SKM-1 (cell line): ENCODE data around the gene SLC39A13.

Source experiments
- DNase-seq: peaks from one replicate; lab custom pipeline; 2025; ENCODE audit not compliant: unreplicated experiment; lab: John Stamatoyannopoulos, UW

Gene SLC39A13

DNA sequence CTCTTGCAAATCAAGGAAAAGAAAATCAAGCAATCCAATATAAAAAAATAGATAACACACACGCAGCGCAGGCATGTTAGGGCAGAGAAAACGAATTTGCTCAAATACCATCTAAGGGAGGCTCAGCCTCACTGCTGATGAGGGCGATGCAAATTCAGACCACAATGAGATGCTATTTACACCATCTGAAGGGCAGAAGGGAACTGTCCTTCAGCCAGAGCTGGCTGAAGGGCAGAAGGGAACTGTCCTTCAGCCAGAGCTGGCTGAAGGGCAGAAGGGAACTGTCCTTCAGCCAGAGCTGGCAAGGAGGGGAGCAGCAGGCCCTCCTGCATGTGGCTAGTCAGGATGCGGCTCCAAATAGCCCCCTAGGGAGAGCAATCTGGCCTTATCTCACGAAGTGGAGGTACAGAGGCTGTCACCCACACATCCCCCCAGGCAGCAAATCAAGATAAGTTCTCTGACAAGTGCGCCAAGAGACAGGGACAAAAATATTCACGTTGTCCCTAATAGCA is 7.6 kb upstream of the SLC39A13 start:
- no peak for DNase-seq

- DNase-seq, result no peak
Measured at GRCh38 chr11:47403135-47403534, 5.3 kb upstream of the SLC39A13 start.

GRCh38 chr11:47403571-47403970 is 4.8 kb upstream of the SLC39A13 start:
- DNase-seq, result no peak

DNA sequence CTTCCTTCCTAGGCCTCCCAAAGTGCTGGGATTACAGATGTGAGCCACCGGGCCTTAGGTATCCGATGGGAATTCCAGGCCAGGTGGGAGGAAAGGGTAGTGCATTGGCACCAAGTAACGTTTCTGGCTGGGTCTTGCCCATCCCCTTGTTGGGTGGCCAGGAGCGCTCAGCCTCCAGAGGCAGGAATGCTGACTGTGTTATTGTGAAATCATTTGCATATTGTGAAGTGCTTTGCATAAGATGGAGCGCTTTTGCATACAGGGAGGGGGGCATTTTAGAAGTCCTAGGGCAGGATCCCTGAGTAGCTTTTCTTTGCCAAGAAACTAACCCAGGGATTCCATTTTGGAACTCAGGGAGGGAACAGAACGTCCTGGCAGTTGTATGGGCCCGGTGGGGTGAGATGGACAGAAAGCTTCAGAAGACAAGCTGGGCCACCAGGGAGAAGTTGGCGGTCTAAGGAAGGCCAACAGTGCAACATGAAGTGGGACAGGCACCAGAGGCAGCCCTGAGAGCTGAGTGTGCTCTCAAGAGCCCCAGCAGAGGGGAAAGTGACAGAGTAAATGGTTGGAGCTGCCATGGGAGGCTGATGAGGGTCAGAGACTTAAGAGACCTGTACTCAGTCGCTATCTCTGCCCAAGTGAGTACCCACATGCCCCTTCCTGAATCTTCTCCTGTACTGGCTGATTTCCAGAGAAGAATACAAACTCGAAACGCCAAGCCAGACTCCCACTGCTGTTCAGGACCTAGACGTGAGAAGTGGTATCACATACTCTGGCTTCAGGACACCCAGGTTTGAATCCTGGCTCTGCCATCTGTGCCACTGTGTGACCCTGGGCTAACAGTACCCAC is 1.3 kb upstream of the SLC39A13 start:
- no peak for DNase-seq

DNA sequence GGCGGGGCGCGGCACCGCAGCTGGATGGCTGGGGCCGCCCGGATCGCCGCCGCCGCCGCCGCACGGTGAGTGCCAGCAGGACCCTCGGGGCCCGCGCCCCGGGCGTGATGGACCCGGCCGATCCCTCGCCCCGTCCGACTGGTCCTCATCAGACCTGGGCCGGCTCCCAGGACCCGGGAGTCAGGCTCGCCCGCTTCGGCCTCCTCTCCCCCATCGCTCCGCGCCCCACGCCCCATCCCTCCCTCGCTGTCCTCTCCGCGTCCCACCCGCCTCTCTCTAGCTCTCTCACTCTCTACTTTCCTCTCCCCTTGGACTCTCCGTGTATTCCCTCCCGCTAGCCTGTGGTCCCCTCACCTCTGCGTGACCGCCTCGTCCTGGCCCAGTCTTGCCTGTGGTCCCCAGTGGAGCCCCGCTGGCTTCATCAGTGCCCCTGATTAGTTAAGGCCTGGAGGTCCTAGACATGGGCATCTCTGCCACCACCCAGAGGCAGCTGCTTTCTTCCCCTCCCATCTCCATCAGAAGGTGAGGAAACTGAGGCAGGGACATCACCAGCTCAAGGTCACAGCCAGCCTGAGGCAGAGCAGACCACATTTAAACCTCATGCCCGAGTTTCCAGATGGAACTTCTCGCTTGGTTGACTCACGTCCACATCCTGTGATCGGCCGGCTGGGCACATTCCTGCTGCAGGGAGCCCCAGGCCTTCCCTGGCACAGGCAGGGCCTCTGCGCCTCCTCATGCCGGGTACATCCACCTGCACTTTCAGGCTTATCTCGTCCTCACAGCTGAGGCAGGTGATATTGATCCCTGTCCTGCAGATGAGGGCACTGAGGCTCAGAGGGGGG is 429 bp downstream of the SLC39A13 start:
- no peak for DNase-seq

GRCh38 chr11:47409440-47410369 is 1.3 kb downstream of the SLC39A13 start:
- DNase-seq, result no peak

DNA sequence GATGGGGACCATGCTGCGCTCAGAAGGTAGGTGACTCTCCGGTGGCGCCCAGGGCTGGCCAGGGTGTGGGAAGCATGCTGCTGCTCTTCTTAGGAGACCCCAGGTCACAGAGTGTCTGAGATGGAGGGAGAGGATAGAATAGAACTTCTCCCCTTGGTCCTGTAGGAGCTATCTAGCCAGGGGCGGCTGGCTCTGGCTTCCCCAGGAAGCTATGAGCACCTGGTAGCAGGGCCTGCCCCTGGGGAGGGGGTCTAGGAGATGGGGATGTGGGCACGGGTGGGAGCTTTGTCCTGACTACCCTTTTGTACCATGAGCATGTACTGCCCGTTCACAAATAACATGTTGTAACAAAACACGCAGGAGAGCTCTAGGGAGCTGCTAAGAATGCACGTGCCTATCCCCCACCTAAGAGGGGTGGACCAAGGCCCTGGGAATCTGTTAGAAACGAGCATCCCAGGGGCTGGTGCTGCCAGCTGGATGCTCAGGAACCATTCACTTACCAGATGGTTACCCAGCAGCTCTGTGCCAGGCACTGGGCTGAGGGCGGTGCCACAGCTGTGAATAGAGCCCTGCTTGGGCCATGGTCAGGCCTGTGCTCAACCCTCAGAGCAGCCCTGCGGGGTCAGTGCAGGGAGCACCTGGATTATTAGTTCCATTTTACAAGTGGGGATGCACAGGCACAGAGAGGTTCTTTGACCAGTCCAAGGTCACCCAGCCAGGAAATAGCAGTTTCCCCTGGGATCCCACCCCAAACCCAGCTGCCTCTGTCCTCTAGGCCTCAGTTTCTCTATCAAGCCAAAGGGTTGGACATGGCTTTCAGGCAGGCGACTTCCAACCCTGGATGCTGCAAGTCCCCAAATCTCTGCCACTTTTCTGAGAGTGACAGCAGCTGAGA is 2.2 kb downstream of the SLC39A13 start:
- no peak for DNase-seq

- peak; percentile 32 for DNase-seq
Measured at GRCh38 chr11:47411884-47412746, 3.7 kb downstream of the SLC39A13 start.

GRCh38 chr11:47413351-47413750 is 5.0 kb downstream of the SLC39A13 start:
- DNase-seq, result no peak

DNA sequence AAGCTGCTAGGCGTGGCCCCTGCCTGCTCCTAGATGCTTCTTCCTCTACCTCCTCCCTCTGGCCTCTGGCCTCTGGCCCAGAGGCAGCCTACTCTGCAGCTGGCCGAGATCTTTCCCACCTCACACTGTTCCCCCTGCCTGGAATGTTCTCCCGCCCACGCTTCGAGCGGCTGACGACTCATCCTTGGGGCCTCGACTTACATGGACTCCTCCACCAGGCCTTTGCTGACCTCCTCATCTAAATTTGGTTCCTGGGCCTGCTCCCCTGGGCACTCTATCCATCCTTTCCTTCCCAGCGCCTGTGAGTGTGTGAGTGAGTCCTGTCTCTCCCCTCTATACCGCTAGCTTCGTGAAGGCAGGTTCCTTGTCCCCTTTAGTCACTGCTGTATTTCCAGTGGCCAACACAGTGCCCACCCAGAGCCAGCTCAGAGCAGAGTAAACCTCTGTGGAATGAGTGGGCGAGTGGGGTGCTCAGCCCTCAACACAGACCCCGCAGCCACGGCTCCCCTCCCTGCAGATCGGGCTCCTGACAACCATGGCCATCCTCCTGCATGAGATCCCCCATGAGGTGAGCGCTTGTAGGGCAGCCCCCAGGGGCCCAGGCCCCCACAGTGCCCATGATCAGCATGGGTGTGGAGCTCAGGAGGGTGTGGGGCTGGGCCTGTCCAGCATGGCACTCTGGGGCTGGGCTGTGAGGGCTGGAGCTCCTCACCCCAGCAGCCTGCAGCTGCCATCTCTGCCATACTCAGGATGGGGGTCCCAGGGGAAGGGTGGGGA is 5.7 kb downstream of the SLC39A13 start:
- no peak for DNase-seq

DNA sequence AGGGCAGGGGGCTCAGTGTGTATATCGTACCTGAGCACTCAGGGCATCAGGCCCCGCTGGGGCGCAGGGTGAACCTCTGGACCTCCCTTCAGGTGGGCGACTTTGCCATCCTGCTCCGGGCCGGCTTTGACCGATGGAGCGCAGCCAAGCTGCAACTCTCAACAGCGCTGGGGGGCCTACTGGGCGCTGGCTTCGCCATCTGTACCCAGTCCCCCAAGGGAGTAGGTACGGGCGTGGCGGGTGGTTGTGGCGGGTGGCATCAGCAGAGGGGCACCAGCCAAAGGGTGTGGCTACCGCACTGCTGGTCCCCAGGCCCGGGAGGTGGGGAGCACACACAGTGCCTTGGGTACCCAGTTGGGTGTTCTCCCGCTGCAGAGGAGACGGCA is 6.3 kb downstream of the SLC39A13 start:
- no peak for DNase-seq

DNA sequence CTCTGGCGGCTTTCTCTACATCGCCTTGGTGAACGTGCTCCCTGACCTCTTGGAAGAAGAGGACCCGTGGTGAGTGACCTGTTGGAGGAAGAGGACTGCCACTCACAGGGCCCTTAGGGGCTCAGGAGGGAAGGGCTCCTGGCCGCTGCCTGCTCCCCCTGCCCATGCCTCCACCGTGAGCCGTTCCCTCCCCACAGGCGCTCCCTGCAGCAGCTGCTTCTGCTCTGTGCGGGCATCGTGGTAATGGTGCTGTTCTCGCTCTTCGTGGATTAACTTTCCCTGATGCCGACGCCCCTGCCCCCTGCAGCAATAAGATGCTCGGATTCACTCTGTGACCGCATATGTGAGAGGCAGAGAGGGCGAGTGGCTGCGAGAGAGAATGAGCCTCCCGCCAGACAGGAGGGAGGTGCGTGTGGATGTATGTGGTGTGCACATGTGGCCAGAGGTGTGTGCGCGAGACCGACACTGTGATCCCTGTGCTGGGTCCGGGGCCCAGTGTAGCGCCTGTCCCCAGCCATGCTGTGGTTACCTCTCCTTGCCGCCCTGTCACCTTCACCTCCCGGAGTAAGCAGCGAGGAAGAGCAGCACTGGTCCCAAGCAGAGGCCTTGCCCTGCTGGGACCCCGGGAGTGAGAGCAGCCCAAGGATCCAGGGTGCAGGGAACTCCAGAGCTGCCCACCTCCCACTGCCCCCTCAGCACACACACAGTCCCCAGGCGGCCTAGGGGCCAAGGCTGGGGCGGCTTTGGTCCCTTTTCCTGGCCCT is 6.9 kb downstream of the SLC39A13 start:
- DNase-seq, result no peak

- DNase-seq, result no peak
Measured at GRCh38 chr11:47415949-47416472, 7.6 kb downstream of the SLC39A13 start.

DNA sequence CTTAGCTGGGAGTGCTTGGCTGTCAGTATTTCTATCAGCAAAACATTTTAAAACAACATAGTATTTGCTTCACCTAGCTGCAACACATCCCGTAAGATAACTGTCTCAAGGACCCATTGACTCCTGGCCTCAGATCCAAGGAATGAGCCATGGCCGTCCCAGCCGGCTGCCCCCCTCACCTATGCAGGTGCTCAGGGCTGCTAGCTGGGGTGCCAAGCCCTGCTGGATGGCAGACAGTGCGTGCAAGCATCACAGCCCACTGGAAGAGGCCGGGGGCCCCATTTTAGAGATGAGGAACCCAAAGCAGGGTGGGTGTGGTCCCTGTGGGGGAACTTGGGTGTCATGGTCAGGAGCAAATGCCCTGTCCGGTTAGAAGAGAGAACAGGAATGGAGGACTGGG is 9.3 kb downstream of the SLC39A13 start:
- DNase-seq, result no peak

DNA sequence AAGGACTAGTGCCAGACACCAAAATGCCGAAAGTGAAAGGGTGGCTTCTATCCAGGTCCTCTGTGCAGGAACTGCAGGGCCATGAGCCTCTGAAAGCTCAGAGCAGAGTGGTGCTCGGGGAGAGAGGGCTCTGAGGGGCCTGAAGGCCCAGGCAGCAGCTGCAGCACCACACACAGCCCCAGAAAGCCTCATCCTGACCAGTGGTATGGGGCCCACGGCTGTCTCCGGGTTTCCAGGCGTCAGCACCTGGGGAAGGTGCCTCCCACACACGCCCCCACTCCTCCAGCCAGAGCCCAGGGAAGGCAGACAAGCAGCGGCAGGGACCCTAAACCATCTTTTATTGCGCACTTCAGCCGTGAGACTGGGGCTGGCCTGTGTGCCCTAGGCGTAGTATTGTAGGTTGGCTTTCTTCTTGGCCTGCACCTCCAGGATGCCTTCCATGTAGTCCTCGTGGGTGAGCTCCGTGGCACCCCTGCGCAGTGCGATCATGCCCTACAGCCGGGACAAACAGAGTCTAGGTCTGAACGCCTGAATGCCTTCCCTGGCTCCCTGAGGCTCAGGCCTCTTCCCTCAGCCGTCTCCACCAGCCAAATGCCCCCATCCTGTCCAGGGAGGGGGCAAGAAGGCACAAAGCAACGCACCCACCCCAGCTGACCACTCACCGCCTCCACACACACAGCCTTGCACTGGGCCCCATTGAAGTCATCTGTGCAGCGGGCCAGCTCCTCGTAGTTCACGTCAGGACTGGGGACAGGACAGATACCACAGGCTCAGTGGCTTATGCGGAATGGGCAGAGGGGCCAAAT is 10.3 kb downstream of the SLC39A13 start:
- no peak for DNase-seq

- DNase-seq, result no peak
Measured at GRCh38 chr11:47425611-47426010, 17.2 kb downstream of the SLC39A13 start.
